PFSK-1 (cell line): ENCODE data around the gene BMAL1.

Experiments
- POLR2AphosphoS5 ChIP-seq: IDR thresholded peaks from 2 replicates; pipeline ENCODE4 v1.6.1; 2012; ENCODE audit warnings: low read depth, mild to moderate bottlenecking, control low read depth, low read length, moderate library complexity
- REST ChIP-seq, 2 experiments: IDR thresholded peaks; 2 replicates each; pipeline versions ENCODE4 v1.6.1 to v1.8.0; 2011 to 2012; ENCODE audit warnings: low read depth in 2 of 2, low read length in 2 of 2, control low read depth in 1 of 2, inconsistent platforms in 1 of 2, mild to moderate bottlenecking in 1 of 2, moderate library complexity in 1 of 2; ENCODE audit not compliant: insufficient read depth in 1 of 2
- TAF1 ChIP-seq: IDR thresholded peaks from 2 replicates; pipeline ENCODE4 v1.6.1; 2012; ENCODE audit warnings: low read length, control low read depth, borderline replicate concordance; ENCODE audit not compliant: insufficient read depth

- TF ChIP-seq REST (IDR thresholded peaks at IDR 0.05; ENCODE audit: insufficient read depth in 1 of 2, low read depth in 2 of 2, low read length in 2 of 2) (no peak), POLR2AphosphoS5 (no peak), TAF1 (no peak)
Measured at GRCh38 chr11:13434247-13435205, 156.9 kb downstream of the BMAL1 start.
